ENCODE measurements around the gene ACTC1.

DNA sequence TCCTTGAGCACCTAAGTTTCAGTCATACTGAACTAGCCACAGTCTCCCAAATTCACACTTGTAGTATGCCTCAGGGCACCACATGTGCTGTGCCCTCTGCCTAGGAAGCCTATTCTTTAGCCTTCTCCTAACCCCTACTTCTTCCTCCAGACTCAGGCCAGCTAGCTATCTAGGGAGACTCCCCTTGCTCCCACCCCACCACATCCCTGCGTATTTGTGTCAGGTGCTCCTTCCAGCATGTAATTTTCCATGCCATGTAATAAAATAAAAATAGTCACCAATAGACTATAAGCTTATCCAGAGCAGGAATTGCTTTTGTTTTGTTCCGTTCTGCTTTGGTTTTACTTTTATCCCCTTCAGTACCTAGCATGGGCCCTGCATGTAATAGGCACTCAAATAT is 25.6 kb downstream of the ACTC1 start:
- TF ChIP-seq, protein P1, sequence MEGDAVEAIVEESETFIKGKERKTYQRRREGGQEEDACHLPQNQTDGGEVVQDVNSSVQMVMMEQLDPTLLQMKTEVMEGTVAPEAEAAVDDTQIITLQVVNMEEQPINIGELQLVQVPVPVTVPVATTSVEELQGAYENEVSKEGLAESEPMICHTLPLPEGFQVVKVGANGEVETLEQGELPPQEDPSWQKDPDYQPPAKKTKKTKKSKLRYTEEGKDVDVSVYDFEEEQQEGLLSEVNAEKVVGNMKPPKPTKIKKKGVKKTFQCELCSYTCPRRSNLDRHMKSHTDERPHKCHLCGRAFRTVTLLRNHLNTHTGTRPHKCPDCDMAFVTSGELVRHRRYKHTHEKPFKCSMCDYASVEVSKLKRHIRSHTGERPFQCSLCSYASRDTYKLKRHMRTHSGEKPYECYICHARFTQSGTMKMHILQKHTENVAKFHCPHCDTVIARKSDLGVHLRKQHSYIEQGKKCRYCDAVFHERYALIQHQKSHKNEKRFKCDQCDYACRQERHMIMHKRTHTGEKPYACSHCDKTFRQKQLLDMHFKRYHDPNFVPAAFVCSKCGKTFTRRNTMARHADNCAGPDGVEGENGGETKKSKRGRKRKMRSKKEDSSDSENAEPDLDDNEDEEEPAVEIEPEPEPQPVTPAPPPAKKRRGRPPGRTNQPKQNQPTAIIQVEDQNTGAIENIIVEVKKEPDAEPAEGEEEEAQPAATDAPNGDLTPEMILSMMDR (IDR thresholded peaks at IDR 0.05; ENCODE audit: low read depth, low read length, poor library complexity, severe bottlenecking), result no peak
- no peak for TF ChIP-seq EZH2phosphoT487 (IDR thresholded peaks at IDR 0.05; ENCODE audit: borderline replicate concordance, low read length)

Data from DOHH2 (cell line).